Measurements from ENCODE around the gene P2RY2. TPM values are rescaled to one million over a fixed set of nuclear protein-coding genes. Genes with fewer than 3 reads are reported as not detected.

P2RY2 gene
- total and polyA plus RNA-seq, 2 of the 8 experiments (the other 6 are each of a cell fraction or from before 2014, with no cell fraction given): 1.0 to 1.5 TPM

GRCh38 chr11:73270855-73271477, 52.9 kb downstream of the P2RY2 start:
- Histone ChIP-seq H2BK20ac (ENCODE audit: low read length) (no peak overlapping the region), H4K5ac (ENCODE audit: insufficient read length, low read depth, low read length) (no peak overlapping the region), H2AK5ac (ENCODE audit: low read depth, low read length) (no peak overlapping the region), H2BK15ac (ENCODE audit: low read length) (no peak overlapping the region), H3K4me2 (ENCODE audit: insufficient read depth in 1 of 2, low read depth in 2 of 2, low read length in 2 of 2) (no peak overlapping the region), H3K4ac (replicated peaks; ENCODE audit: insufficient read length, low read depth, low read length) (no peak overlapping the region), H4K20me1 (replicated peaks in 1 of 2; ENCODE audit: control insufficient read depth in 1 of 2, insufficient read depth in 2 of 2, low read length in 2 of 2) (peaks cover 0 to 1% of the 10 kb centered on the region in 2 experiments), H3K79me1 (ENCODE audit: low read depth, low read length) (0 out of 2 replicates have a peak, but pooled peaks cover 3% of the 10 kb centered on the region), H3K18ac (ENCODE audit: extremely low read depth, low read length) (no peak overlapping the region), H3K9ac (replicated peaks in 1 of 4; ENCODE audit: extremely low read depth in 1 of 4, low read depth in 3 of 4, low read length in 3 of 4) (no peak overlapping the region), H2BK12ac (ENCODE audit: low read depth, low read length) (0 out of 2 replicates have a peak overlapping the region, but pooled peaks have one; percentile 1), H3K14ac (ENCODE audit: insufficient read length) (no peak overlapping the region), H3K56ac (replicated peaks; ENCODE audit: insufficient read length, low read depth, low read length) (no peak overlapping the region), H2AFZ (ENCODE audit: low read length) (no peak overlapping the region), H3K36me3 (ENCODE audit: control insufficient read depth in 2 of 4, insufficient read depth in 4 of 4, low read length in 3 of 4) (no peaks in the 10 kb centered on the region), H2BK5ac (ENCODE audit: low read depth, low read length) (peak overlapping the region; percentile 48; the same call in 1 of the 2 replicates), H4K91ac (replicated peaks; ENCODE audit: insufficient read length, low read length) (no peak overlapping the region), H3K4me1 (replicated peaks in 1 of 4; ENCODE audit: control insufficient read depth in 3 of 4, insufficient read depth in 4 of 4, low read length in 3 of 4) (peaks cover 0 to 15% (median 9%) of the 10 kb centered on the region in 4 experiments; a peak in 5 of 7 replicates), H3K79me2 (ENCODE audit: control insufficient read depth in 1 of 2, insufficient read depth in 2 of 2, low read length in 2 of 2) (no peaks in the 10 kb centered on the region), H4K8ac (ENCODE audit: extremely low read depth, insufficient read depth, low read length) (no peak overlapping the region), H3K9me3 (ENCODE audit: insufficient read depth in 2 of 2, low read depth in 1 of 2, low read length in 1 of 2) (no peaks in the 10 kb centered on the region), H3K23ac (ENCODE audit: insufficient read length) (no peak overlapping the region), H3K4me3 (ENCODE audit: extremely low read depth in 1 of 4, insufficient read depth in 2 of 4, low read depth in 3 of 4, low read length in 4 of 4) (no peak overlapping the region), H3K27ac (ENCODE audit: low read depth, low read length) (no peak overlapping the region), H3K23me2 (ENCODE audit: low read depth, low read length) (no peaks in the 10 kb centered on the region), H2BK120ac (replicated peaks; ENCODE audit: low read depth, low read length) (no peak overlapping the region), H3K27me3 (replicated peaks in 1 of 4; ENCODE audit: control insufficient read depth in 3 of 4, extremely low read depth in 1 of 4, insufficient read depth in 3 of 4, low read length in 3 of 4) (peaks cover 0 to 3% (median under 1%) of the 10 kb centered on the region in 4 experiments; a peak in 4 of 7 replicates)
- no peak for TF ChIP-seq TCF12 (IDR thresholded peaks at IDR 0.05; ENCODE audit: low read depth, low read length)
- TF ChIP-seq RNF2 (IDR thresholded peaks at IDR 0.05; ENCODE audit: borderline replicate concordance, low read depth, low read length, missing control alignments, poor library complexity, severe bottlenecking): no peak
- TF ChIP-seq BCL11A (IDR thresholded peaks at IDR 0.05; ENCODE audit: low read depth in 2 of 2, low read length in 2 of 2): no peak
- no peak for TF ChIP-seq NRF1 (IDR thresholded peaks at IDR 0.05; ENCODE audit: low read depth, low read length)
- no peak for TF ChIP-seq RAD21 (IDR thresholded peaks at IDR 0.05 in 1 of 2, conservative IDR thresholded peaks at IDR 0.05 in 1 of 2; ENCODE audit: low read depth in 2 of 2, low read length in 2 of 2)
- FAIRE-seq (no peak), DNase-seq (ENCODE audit: low read depth in 1 of 2, low spot score in 2 of 2) (no peak)
- ChIA-PET CTCF (ENCODE audit: partially characterized antibody) (interaction anchor here (0.6 to 16.5 kb wide), 15 partner anchors 9 to 91 kb away, joined by 3 to 173 read pairs (median 6); no protein-coding TSS in a partner anchor), POLR2A (ENCODE audit: partially characterized antibody) (interaction anchor here (1.7 kb wide), 1 partner anchor 27 kb away, joined by 3 read pairs; no protein-coding TSS in a partner anchor)
- WGBS, 2 experiments (ENCODE audit: extremely low coverage in 1 of 2, insufficient coverage in 1 of 2, insufficient read length in 1 of 2, insufficient replicate concordance in 2 of 2, low coverage in 1 of 2, low lambda C conversion rate in 2 of 2, missing lambda C conversion rate in 1 of 2): 78% methylated on average over 13 of the region's 18 CpGs; no CpG with 5 or more reads in 1 of the 2 experiments
